Small intestine (tissue), 7 donors: Measurements from ENCODE around the gene HCFC1. TPM values are rescaled to one million over a fixed set of nuclear protein-coding genes. Genes with fewer than 3 reads are reported as not detected.

Experiments used
- DNase-seq, 2 donors: peaks; one replicate each; pipeline versions ENCODE4 v3.0.0 to v3.0.0-alpha.2; 2013
- FAIRE-seq: peaks from 2 replicates; lab custom pipeline; 2012; peaks lifted over from hg19 to GRCh38; lab: Jason Lieb, UNC
- H3K27ac ChIP-seq, 3 donors: one replicate each; pipeline ENCODE4 v1.5.1; 2013; ENCODE audit warnings: low read length in 2 of 3, mild to moderate bottlenecking in 2 of 3, control low read depth in 1 of 3, inconsistent platforms in 1 of 3, low read depth in 1 of 3, moderate library complexity in 1 of 3
- H3K27me3 ChIP-seq, 3 donors: one replicate each; pipeline ENCODE4 v1.6.1; 2013; ENCODE audit warnings: low read length in 3 of 3, inconsistent platforms in 1 of 3; ENCODE audit not compliant: control insufficient read depth in 3 of 3, insufficient read depth in 3 of 3
- H3K36me3 ChIP-seq, 3 donors: one replicate each; pipeline ENCODE4 v1.6.1; 2013; ENCODE audit warnings: low read length in 3 of 3, inconsistent platforms in 1 of 3, low read depth in 1 of 3, mild to moderate bottlenecking in 1 of 3, moderate library complexity in 1 of 3; ENCODE audit not compliant: control insufficient read depth in 3 of 3, insufficient read depth in 2 of 3
- H3K4me1 ChIP-seq, 3 donors: one replicate each; pipeline ENCODE4 v1.6.1; 2013; ENCODE audit warnings: low read length in 2 of 3, inconsistent platforms in 1 of 3, low read depth in 1 of 3, mild to moderate bottlenecking in 1 of 3, moderate library complexity in 1 of 3; ENCODE audit not compliant: control insufficient read depth in 3 of 3, insufficient read depth in 2 of 3
- H3K4me3 ChIP-seq, 3 donors: one replicate each; pipeline ENCODE4 v1.5.1; 2013; ENCODE audit warnings: low read length in 3 of 3, control low read depth in 1 of 3, inconsistent platforms in 1 of 3, low read depth in 1 of 3, mild to moderate bottlenecking in 1 of 3, moderate library complexity in 1 of 3
- H3K9me3 ChIP-seq, 2 donors: one replicate each; pipeline ENCODE4 v1.6.1; 2013; ENCODE audit warnings: low read depth in 1 of 2, low read length in 1 of 2; ENCODE audit not compliant: control insufficient read depth in 2 of 2, insufficient read depth in 1 of 2
- WGBS, 3 donors: extraction: QIAGEN DNeasy Blood & Tissue Kit; methylation state at CpG; one replicate each; pipeline ENCODE4 v1.1.7; 2013; 5-methylcytosine and 5-hydroxymethylcytosine counted together
- polyA plus RNA-seq, 4 donors: library from polyadenylated mRNA; stranded (reverse) in 3 of 4; unstranded in 1 of 4; fragments of 200-250 nt in 3 of 4; fragments of 120-200 nt in 1 of 4; gene quantifications; one replicate each; pipeline versions ENCODE4 v1.2.1 to v1.2.3, GENCODE V29; 2013
- donor health status: healthy with polysubstance abuse.
- donor health status: control.
- donor health status: control.
- donor health status: Bipolar disorder and iron deficiency.
- donor health status: healthy.

HCFC1 gene
- polyA plus RNA-seq, 4 donors, result 7.6 to 32.9 (median 19.5) TPM

DNA sequence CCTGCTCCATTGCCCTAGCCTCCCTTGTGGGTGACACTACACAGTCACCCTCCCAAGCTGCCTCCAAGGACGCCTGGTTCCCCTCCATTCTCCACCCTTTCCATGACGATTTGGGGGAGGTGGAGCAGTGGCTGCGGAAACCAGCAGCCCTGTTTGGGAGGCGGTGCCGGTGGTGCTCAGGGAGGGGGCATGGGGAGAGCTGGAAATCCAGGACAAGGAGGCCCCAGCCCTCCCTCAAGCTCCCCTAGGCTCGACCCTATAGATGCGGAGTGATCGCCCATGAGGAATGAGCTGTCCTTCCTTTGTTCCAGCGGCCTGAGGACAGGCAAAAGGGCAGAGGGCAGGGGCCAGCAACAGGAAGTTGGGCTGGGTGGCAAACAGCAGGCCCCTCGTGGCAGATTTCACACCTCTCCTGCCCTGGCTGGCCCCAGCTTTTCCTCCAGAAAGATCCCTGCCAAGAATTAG, 23.6 kb downstream of the HCFC1 start:
- Histone ChIP-seq H3K27ac (peak overlapping the region in 1 of 3 donors; percentile 27), H3K4me3 (no peak overlapping the region), H3K36me3 (peaks cover 9 to 68% (median 11%) of the 10 kb centered on the region in 3 donors), H3K27me3 (no peaks in the 10 kb centered on the region), H3K9me3 (no peaks in the 10 kb centered on the region), H3K4me1 (peaks cover 0 to 27% (median 0%) of the 10 kb centered on the region in 3 donors)
- no peak for FAIRE-seq
- DNase-seq, result no peak
- WGBS, 3 donors, result 65 to 82% (median 78%) methylated on average over 6 to 10 of the region's 10 CpGs

DNA sequence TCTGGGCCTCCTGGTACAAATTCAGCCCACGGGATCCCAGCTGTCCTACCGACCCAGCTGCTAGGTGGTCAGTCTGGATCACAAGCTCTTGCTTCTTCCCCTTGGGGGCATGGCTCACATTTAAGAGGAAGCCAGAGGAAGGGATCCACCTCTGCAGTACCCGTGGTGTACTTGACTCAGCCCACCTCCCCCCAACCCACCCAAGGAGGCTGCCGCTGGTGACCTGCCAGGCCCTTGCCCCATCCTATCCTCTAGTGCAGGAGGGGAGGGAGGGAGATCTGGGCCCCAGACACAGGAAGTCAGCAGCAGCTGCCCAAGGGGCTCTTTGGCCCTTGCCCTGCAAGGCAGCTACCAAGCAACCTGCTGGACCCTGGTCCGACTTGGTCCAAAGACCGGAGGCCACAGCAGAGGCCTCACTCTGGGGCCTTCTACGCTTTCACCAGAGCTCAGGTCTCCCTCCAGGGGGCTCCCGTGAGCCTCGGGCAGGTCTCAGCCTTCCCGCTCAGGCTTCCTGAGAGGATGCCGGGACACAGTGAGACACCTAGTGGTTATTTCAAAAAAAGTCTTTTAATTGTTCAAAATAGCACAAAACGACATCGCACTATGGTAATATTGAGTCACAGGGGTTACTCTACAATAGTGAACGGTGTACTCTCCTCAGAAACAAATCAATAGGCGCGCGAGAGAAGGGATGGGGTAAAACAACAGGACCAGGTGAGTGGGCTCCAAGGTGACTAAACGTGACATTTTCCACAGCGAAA, 24.4 kb downstream of the HCFC1 start:
- FAIRE-seq (no peak), DNase-seq (peak; percentile 75 to 84)
- 30 to 46% (median 33%) methylated on average over 17 to 19 of the region's 19 CpGs for WGBS, 3 donors
- no peaks in the 10 kb centered on the region for H3K9me3 ChIP-seq
- no peak overlapping the region for H3K4me3 ChIP-seq
- H3K27me3 ChIP-seq, result no peaks in the 10 kb centered on the region
- peaks cover 5 to 65% (median 8%) of the 10 kb centered on the region in 3 donors for H3K36me3 ChIP-seq
- H3K4me1 ChIP-seq, result peaks cover 0 to 34% (median 0%) of the 10 kb centered on the region in 3 donors
- H3K27ac ChIP-seq, result peak overlapping the region in 2 of 3 donors; percentile 31 to 57

DNA sequence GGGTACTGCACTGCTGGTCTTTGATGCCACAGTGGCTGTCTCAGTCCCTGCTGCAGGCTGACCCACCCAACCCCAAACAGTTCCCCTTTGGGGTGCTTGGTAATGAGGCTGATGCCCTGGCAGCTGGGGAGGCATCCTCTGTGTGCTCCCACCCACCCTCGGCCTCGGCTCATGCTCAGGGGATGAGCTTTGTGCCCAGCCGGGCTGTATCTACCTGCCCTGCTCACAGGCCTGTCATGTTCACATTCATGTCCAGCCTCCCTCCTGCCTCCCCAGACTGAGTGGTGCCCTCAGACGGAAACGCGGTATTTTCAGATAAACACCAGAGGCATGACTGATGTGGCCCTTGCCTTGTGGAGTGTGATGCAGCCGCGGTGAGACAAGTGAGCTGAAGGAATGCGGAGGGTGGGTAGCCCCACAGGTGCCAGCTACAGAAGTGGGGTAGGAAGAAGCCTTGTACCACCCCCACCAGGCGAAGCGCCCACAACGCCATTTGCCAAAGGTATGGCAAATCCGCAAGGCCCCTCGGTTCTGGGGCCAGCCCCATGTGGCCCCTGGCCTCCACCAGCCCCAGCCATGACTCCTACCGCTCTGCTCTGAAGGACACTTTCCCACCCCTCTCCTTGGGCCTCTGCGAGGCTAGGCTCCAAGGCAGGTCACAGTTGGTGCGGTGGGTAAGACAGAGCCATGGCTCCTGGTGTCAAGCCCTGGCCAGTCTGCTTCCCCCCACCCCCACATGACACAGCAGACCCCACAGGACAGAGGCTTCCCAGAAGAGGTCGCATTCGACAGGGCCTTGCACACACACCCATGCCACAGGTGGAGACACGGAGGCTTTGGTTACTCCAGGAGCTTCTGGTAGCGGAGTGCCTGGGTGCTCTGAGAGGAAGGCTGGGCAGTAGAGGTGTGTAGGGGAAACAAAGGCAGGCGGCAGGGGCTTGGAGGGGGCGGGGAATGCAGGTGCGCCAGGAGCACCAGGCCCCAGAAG, 25.4 kb downstream of the HCFC1 start:
- DNase-seq (no peak), FAIRE-seq (no peak)
- WGBS, 3 donors, result 81 to 86% (median 84%) methylated on average over 22 to 24 of the region's 24 CpGs
- no peaks in the 10 kb centered on the region for H3K27me3 ChIP-seq
- no peaks in the 10 kb centered on the region for H3K9me3 ChIP-seq
- peaks cover 0 to 39% (median 0%) of the 10 kb centered on the region in 3 donors for H3K4me1 ChIP-seq
- peak overlapping the region in 1 of 3 donors; percentile 57 for H3K27ac ChIP-seq
- H3K36me3 ChIP-seq, result peaks cover 3 to 56% (median 8%) of the 10 kb centered on the region in 3 donors
- no peak overlapping the region for H3K4me3 ChIP-seq

DNA sequence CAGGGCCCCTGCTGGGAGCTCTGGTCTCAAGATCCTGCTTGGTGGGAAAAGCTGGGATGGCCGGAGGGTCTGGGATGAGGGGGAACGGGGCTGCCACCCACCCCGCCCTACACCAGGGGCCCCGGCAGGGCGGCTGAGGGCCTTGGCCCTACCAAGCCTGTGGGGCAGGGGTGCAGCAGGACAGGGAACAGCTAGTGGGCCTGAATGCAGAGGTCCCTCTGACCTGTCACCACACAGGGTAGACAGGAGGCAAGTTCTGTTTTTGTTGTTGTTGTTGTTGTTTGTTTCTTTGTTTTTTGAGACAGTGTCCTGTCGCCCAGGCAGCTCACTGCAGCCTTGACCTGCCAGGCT, 26.8 kb downstream of the HCFC1 start:
- Histone ChIP-seq H3K4me1 (peaks cover 0 to 39% (median 0%) of the 10 kb centered on the region in 3 donors), H3K4me3 (peak overlapping the region in 2 of 3 donors; percentile 46 to 62), H3K27ac (peak overlapping the region in 1 of 3 donors; percentile 72), H3K27me3 (no peaks in the 10 kb centered on the region), H3K9me3 (no peaks in the 10 kb centered on the region), H3K36me3 (peaks cover 0 to 47% (median 2%) of the 10 kb centered on the region in 3 donors)
- FAIRE-seq (no peak), DNase-seq (no peak)
- 36 to 54% (median 45%) methylated on average over 6 of the region's 6 CpGs for WGBS, 3 donors

DNA sequence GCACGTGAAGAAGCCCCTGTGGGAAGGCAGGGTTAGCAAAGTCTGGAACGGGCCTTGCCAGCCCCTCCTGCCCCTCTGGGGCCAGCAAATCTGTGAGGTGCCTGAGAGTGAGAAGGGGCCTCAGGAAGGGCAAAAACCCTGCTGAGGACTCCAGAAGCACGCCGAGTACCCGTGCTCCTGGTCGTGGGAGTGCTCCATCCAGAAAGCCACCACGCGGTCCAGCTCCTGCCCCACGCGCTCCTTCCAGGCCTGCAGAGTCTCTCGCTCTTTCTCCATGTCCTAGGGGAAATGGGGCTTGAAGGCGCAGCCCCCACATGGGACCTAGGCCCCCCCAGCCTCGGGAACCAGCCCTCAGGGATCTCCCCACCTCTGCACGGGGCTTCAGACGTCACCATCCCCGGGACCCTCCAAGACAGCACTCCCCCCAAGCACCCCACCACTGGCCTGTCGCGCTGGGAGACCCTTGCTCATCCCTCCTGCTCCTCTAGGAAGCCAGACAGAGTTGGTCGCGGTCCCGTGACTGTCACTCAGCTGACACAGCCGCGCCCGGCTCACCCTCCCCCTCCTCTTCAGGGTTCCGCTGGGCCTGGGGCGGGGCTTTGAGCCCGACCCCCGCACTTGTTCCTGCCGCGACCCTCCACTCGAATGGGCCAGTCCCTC, 27.3 kb downstream of the HCFC1 start, which contains the start of gene RENBP:
TSS of gene RENBP (minus strand) at position 504 of the 660 bp plus-strand sequence. CDS start at position 471, 33 bp downstream.
- peak in 1 of 2 donors; percentile 67 for DNase-seq
- Histone ChIP-seq H3K4me3 (peak within 1 kb of the TSS in 2 of 3 donors; percentile 46 to 62), H3K27ac (peak within 1 kb of the TSS in 1 of 3 donors; percentile 72), H3K9me3 (no peaks in the 10 kb centered on the region), H3K4me1 (peaks cover 0 to 36% (median 0%) of the 10 kb centered on the region in 3 donors), H3K36me3 (peaks cover 0 to 46% (median 0%) of the 10 kb centered on the region in 3 donors), H3K27me3 (no peaks in the 10 kb centered on the region)
- no peak for FAIRE-seq
- WGBS, 3 donors, result 29 to 36% (median 35%) methylated on average over 19 to 31 of the region's 31 CpGs

DNA sequence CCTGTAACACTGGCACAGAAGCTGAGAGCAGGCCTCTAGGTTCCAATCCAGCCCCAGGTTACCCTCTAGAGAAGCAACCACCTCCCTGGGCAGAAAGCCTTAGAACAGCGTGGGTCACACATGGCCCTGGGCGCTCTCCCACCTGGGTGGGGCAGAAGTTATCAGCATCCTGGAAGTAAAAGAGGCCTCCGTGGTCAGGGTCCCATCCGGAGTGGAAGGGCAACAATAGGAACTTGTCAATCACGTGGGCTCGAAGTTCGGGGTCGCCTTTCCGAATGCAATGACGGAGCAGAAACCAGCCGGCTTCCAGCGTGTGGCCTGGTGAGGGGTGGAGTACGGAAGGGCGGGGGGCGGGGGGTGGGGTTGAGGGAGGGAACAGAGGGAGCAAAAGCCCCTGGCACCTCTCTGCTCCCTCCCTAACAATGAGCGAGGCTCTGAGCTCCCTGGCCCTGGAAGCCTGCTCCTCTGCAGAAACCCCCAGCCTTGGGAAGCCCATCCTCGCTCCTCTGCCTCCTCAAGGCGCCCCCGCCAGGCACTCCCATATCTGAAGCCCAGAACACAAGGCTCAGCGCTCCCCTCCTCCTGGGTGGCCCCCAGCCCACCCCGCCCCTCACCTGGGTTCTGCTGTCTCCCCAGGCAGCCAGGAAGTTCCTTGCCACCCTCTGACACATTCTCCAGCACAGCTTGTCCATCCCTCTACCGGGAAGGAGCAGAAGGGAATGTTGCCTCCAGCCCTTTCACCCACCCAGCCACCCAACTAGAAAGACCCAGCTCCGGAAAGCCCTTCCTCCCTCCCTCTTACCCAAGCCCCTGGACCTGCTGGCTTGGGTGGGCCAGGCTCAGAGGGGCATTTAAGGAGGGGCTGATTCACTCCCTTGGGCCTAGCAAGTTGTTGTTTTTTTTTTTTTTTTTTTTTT, 30.0 kb downstream of the HCFC1 start:
- Histone ChIP-seq H3K27me3 (no peaks in the 10 kb centered on the region), H3K4me3 (peak overlapping the region in 1 of 3 donors; percentile 13), H3K4me1 (peaks cover 0 to 29% (median 0%) of the 10 kb centered on the region in 3 donors), H3K9me3 (no peaks in the 10 kb centered on the region), H3K36me3 (peaks cover 0 to 28% (median 0%) of the 10 kb centered on the region in 3 donors), H3K27ac (no peak overlapping the region)
- FAIRE-seq (no peak), DNase-seq (peak in 1 of 2 donors; percentile 40)
- WGBS, 3 donors, result 35 to 48% (median 45%) methylated on average over 14 to 22 of the region's 23 CpGs

DNA sequence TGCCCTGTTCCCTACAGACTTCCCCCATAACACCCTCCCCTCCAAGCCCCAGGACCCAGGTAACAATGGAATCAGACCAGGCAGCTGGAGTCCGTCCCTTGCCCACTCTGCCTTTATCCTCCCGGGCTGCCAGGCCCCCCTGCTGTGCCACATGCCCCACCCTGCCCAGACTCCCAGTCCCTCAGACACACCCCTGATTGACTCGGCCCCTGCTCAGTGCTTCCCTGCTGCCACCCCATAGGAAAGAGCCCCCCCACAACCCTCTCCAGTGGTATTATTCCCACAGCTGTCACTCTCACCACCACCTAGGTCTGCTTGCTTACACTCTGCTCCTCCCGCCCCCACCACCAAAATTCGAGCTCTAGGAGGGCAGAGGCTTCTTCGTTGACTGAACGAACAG, 32.0 kb downstream of the HCFC1 start:
- WGBS, 3 donors, result 70 to 94% (median 70%) methylated on average over 4 to 7 of the region's 7 CpGs
- peaks cover 0 to 19% (median 0%) of the 10 kb centered on the region in 3 donors for H3K4me1 ChIP-seq
- FAIRE-seq, result no peak
- no peak overlapping the region for H3K27ac ChIP-seq
- H3K4me3 ChIP-seq, result no peak overlapping the region
- no peaks in the 10 kb centered on the region for H3K27me3 ChIP-seq
- H3K9me3 ChIP-seq, result no peaks in the 10 kb centered on the region
- no peak for DNase-seq
- H3K36me3 ChIP-seq, result peaks cover 0 to 25% (median 0%) of the 10 kb centered on the region in 3 donors
